Measurements from ENCODE around the gene ASB2. TPM values are rescaled to one million over a fixed set of nuclear protein-coding genes. Genes with fewer than 3 reads are reported as not detected.

ASB2 gene
- total RNA-seq, 2 donors from 2014 or later: 10.3 to 17.4 TPM

- WGBS: 90% methylated on average over 13 of the region's 13 CpGs
- H3K27ac ChIP-seq: no peak overlapping the region
- intact Hi-C loops (cut with DNase I): no loop called here
Observed at GRCh38 chr14:93925374-93925895, 50.9 kb downstream of the ASB2 start.

DNA sequence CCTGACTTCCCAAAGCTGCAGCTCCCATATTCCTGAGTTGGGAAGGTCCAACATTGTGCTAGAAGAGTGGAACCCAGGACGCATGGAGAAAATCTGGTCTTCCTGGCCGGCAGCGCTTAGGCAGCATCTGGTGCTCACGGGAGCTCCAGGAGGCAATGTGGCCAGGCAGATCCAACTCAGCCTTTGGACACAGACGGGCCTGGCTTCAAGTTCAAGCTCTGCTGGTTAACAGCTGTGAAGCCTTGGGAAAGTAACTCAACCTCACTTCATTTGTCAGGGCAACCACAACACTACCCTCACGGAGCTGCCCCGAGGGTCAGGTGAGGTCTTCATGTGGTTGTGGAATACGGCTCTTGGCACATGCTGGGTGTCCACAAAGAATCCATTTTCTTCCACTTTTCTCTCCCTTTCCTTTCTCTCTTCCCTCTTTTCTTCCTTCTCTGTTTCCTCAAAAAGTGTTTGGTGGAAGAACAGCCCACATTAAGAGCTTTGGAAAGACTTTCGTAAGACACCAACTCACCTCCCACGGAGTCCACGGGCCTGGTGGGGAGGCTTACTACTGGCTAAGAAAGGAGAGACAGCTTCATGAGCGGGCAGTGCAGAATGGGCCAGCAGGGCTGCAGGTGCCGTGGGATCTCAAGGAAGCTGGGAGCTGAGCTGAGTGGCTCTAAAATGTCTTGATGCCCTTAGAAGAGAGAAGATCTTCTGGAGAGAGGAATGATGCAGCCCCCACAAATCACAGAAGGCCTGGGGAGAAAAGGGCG is 51.6 kb downstream of the ASB2 start:
- no peak for DNase-seq (ENCODE audit: low spot score)
- 92% methylated on average over 14 of the region's 14 CpGs for WGBS

More at GRCh38 chr14:93925374-93925895, 50.9 kb downstream of the ASB2 start:
- H3K4me1 ChIP-seq (replicated peaks): no peaks in the 10 kb centered on the region
- H3K27me3 ChIP-seq (replicated peaks; ENCODE audit: insufficient read depth): no peaks in the 10 kb centered on the region
- H3K36me3 ChIP-seq: no peaks in the 10 kb centered on the region
- TF ChIP-seq, protein P1, sequence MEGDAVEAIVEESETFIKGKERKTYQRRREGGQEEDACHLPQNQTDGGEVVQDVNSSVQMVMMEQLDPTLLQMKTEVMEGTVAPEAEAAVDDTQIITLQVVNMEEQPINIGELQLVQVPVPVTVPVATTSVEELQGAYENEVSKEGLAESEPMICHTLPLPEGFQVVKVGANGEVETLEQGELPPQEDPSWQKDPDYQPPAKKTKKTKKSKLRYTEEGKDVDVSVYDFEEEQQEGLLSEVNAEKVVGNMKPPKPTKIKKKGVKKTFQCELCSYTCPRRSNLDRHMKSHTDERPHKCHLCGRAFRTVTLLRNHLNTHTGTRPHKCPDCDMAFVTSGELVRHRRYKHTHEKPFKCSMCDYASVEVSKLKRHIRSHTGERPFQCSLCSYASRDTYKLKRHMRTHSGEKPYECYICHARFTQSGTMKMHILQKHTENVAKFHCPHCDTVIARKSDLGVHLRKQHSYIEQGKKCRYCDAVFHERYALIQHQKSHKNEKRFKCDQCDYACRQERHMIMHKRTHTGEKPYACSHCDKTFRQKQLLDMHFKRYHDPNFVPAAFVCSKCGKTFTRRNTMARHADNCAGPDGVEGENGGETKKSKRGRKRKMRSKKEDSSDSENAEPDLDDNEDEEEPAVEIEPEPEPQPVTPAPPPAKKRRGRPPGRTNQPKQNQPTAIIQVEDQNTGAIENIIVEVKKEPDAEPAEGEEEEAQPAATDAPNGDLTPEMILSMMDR (IDR thresholded peaks at IDR 0.05): no peak
- no peak for TF ChIP-seq POLR2AphosphoS5 (IDR thresholded peaks at IDR 0.05)
- TF ChIP-seq POLR2A (IDR thresholded peaks at IDR 0.05): no peak
- no peaks in the 10 kb centered on the region for H3K9me3 ChIP-seq
- no peak overlapping the region for H3K4me3 ChIP-seq
- no peak for DNase-seq (ENCODE audit: low spot score)

GRCh38 chr14:93923626-93924025 is 52.7 kb downstream of the ASB2 start:
- DNase-seq (ENCODE audit: low spot score): no peak
- H3K9me3 ChIP-seq: no peaks in the 10 kb centered on the region
- TF ChIP-seq POLR2A (IDR thresholded peaks at IDR 0.05) (no peak), POLR2AphosphoS5 (IDR thresholded peaks at IDR 0.05) (no peak)
- TF ChIP-seq, protein P1 (IDR thresholded peaks at IDR 0.05): no peak
- 89% methylated on average over 8 of the region's 8 CpGs for WGBS
- no peaks in the 10 kb centered on the region for H3K4me1 ChIP-seq (replicated peaks)
- H3K36me3 ChIP-seq: no peaks in the 10 kb centered on the region
- H3K27ac ChIP-seq: no peak overlapping the region
- H3K27me3 ChIP-seq (replicated peaks; ENCODE audit: insufficient read depth): no peaks in the 10 kb centered on the region
- no peak overlapping the region for H3K4me3 ChIP-seq
- intact Hi-C loops (cut with DNase I): no loop called here

More for the DNA sequence above, 51.6 kb downstream of the ASB2 start:
- no peaks in the 10 kb centered on the region for H3K36me3 ChIP-seq
- H3K4me3 ChIP-seq: no peak overlapping the region
- intact Hi-C loops (cut with DNase I): no loop called here
- no peaks in the 10 kb centered on the region for H3K4me1 ChIP-seq (replicated peaks)
- TF ChIP-seq POLR2A (IDR thresholded peaks at IDR 0.05) (no peak), POLR2AphosphoS5 (IDR thresholded peaks at IDR 0.05) (no peak)
- TF ChIP-seq, protein P1 (IDR thresholded peaks at IDR 0.05): no peak
- H3K27ac ChIP-seq: no peak overlapping the region
- no peaks in the 10 kb centered on the region for H3K27me3 ChIP-seq (replicated peaks; ENCODE audit: insufficient read depth)
- no peaks in the 10 kb centered on the region for H3K9me3 ChIP-seq

DNA sequence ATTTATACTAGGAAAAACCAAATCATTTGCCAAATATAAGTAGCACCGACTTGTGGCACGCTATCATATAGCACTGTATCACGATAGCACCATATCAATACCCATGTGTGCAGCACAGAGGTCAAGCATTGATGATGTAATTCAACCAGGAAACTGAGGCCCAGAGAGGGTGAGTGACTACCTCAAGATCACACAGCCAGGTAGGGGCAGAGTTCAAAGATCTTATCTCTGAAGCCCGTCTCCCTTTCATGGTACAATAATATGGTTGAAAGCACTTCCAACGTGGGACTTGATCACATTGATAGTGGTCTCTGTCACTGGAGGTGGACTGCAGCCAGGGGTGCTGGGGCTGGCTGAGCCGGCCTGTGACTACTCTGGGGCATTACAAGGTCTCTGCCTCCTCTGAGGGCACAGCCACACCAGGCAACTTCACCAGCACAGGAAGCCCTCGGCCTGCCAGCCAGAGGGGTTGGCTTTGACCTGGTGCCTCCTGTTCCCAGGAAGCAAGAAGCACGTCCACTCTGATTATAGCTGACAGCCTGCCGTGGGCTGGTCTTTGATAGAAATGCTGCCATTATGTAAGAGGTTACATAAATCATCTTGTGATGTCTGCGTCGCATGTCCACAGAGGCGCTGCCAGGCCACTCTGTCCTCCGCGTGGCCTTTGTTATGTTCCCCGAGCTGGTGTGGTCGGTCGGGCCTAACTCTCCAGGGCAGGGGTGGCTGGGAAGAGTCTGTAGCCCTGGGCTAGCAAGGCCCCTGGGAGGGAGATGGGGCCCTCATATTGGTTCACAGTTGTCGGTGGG is 55.2 kb downstream of the ASB2 start:
- Histone ChIP-seq H3K36me3 (no peaks in the 10 kb centered on the region), H3K4me1 (replicated peaks) (no peaks in the 10 kb centered on the region), H3K4me3 (no peak overlapping the region), H3K9me3 (no peaks in the 10 kb centered on the region), H3K27me3 (replicated peaks; ENCODE audit: insufficient read depth) (no peaks in the 10 kb centered on the region), H3K27ac (no peak overlapping the region)
- 83% methylated on average over 18 of the region's 18 CpGs for WGBS
- intact Hi-C loops (cut with DNase I): no loop called here
- DNase-seq (ENCODE audit: low spot score): no peak
- TF ChIP-seq, protein P1 (IDR thresholded peaks at IDR 0.05): no peak
- TF ChIP-seq POLR2AphosphoS5 (IDR thresholded peaks at IDR 0.05) (no peak), POLR2A (IDR thresholded peaks at IDR 0.05) (no peak)

Data from prostate gland (tissue), 2 donors.